ENCODE results near the gene RGS3.
"Not testable (repeated sequence)": the region's sequence is repeated elsewhere in the genome, so short reads cannot be mapped to it uniquely, and the experiment has no call there.

The RGS3 gene

GRCh38 chr9:113467183-113467582 is 3.7 kb downstream of the RGS3 start:
- DNase-seq: no peak

GRCh38 chr9:113468716-113469448 is 5.4 kb downstream of the RGS3 start:
- DNase-seq: no peak

GRCh38 chr9:113471143-113471542 is 7.6 kb downstream of the RGS3 start:
- no peak for DNase-seq

GRCh38 chr9:113471566-113471965 is 8.0 kb downstream of the RGS3 start:
- no peak for DNase-seq

GRCh38 chr9:113472199-113472598 is 8.7 kb downstream of the RGS3 start:
- DNase-seq: no peak

GRCh38 chr9:113474360-113475028 is 11.0 kb downstream of the RGS3 start:
- DNase-seq: no peak

- DNase-seq: no peak
These were observed 11.5 kb downstream of the RGS3 start for GRCh38 chr9:113475031-113475430.

GRCh38 chr9:113475992-113476391 is 12.5 kb downstream of the RGS3 start:
- no peak for DNase-seq

- DNase-seq: no peak
These were observed 13.0 kb downstream of the RGS3 start for GRCh38 chr9:113476511-113476916.

GRCh38 chr9:113477058-113477457 is 13.5 kb downstream of the RGS3 start:
- no peak for DNase-seq

- no peak for DNase-seq
These were observed 14.1 kb downstream of the RGS3 start for GRCh38 chr9:113477661-113478060.

- DNase-seq: no peak
These were observed 15.7 kb downstream of the RGS3 start for GRCh38 chr9:113479174-113479621.

- no peak for DNase-seq
These were observed 17.1 kb downstream of the RGS3 start for GRCh38 chr9:113480612-113481011.

GRCh38 chr9:113481176-113481787 is 17.8 kb downstream of the RGS3 start:
- no peak for DNase-seq

GRCh38 chr9:113482341-113482740 is 18.8 kb downstream of the RGS3 start:
- DNase-seq: no peak

- no peak for DNase-seq
These were observed 19.6 kb downstream of the RGS3 start for GRCh38 chr9:113482991-113483675.

GRCh38 chr9:113483676-113484257 is 20.2 kb downstream of the RGS3 start:
- no peak for DNase-seq

- DNase-seq: no peak
These were observed 20.8 kb downstream of the RGS3 start for GRCh38 chr9:113484258-113484730.

GRCh38 chr9:113485761-113486115 is 22.2 kb downstream of the RGS3 start:
- no peak for DNase-seq

- DNase-seq: no peak
These were observed 22.8 kb downstream of the RGS3 start for GRCh38 chr9:113486327-113486726.

- no peak for DNase-seq
These were observed 24.5 kb downstream of the RGS3 start for GRCh38 chr9:113488071-113488470.

GRCh38 chr9:113488490-113488889 is 25.0 kb downstream of the RGS3 start:
- no peak for DNase-seq

GRCh38 chr9:113491147-113491546 is 27.6 kb downstream of the RGS3 start:
- DNase-seq: not testable (repeated sequence)
